ENCODE measurements around the gene TOMM40L.

TOMM40L gene

DNA sequence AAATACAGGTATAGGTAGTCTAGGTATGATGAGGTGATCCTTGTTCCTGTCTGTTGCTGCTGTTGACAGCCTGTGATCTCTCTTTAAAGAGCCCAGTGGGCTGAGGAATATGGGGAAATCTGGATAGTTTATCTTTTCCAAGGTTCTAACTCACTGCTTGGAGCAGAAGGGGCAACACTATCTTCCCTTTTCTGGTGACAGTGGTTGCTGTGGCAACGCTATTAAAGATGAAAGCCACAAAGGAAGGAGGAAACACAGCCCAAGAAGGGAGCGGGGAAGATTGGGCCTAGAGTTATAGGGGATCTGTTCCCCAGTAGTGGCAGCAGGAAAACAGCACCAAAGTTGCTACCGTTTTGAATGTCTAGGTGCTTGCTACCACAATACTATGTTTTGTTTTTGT is 41.5 kb downstream of the TOMM40L start:
- H3K4me2 ChIP-seq = no peak overlapping the region
- no peak overlapping the region for H3K4me3 ChIP-seq (IDR thresholded peaks at IDR 0.05; ENCODE audit: insufficient read depth, low read depth, low read length)
- no peaks in the 10 kb centered on the region for H3K36me3 ChIP-seq (ENCODE audit: insufficient read depth)
- no peaks in the 10 kb centered on the region for H3K79me2 ChIP-seq (ENCODE audit: insufficient read depth, low read depth)
- H3K27ac ChIP-seq = no peak overlapping the region
- no peaks in the 10 kb centered on the region for H3K27me3 ChIP-seq (ENCODE audit: insufficient read depth, low read depth)
- no peak overlapping the region for H3K9ac ChIP-seq
- no peak for TF ChIP-seq CTCF (conservative IDR thresholded peaks at IDR 0.05; ENCODE audit: low read depth, low read length)
- H2AFZ ChIP-seq (ENCODE audit: low read depth) = no peak overlapping the region
- no peaks in the 10 kb centered on the region for H3K4me1 ChIP-seq (ENCODE audit: low read depth, poor library complexity, severe bottlenecking)
- H4K20me1 ChIP-seq (ENCODE audit: insufficient read depth) = no peaks in the 10 kb centered on the region

DNA sequence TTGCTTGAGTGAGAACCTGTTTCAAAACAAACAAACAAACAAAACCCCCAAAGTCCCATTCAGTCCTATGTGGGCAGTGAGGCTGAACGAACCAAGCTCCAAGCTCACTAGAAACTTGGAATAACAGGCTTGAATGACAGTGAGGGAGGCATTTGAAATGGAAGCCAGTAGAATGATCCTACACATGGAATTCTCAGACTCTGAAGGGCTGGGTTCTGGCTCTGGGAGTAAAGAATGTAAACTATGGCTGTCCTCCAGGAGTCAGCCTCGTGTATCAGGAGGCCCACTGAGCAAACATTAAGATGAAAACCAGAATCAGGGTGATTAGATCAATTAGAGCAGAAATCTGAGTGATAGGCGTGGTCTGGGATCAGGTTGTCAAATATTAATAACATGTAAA is 47.5 kb downstream of the TOMM40L start:
- Histone ChIP-seq H3K4me3 (IDR thresholded peaks at IDR 0.05; ENCODE audit: insufficient read depth, low read depth, low read length) (no peak overlapping the region), H3K9ac (no peak overlapping the region), H3K27me3 (ENCODE audit: insufficient read depth, low read depth) (no peaks in the 10 kb centered on the region), H4K20me1 (ENCODE audit: insufficient read depth) (no peaks in the 10 kb centered on the region), H3K27ac (no peak overlapping the region), H2AFZ (ENCODE audit: low read depth) (no peak overlapping the region), H3K36me3 (ENCODE audit: insufficient read depth) (no peaks in the 10 kb centered on the region), H3K4me2 (no peak overlapping the region), H3K79me2 (ENCODE audit: insufficient read depth, low read depth) (no peaks in the 10 kb centered on the region), H3K4me1 (ENCODE audit: low read depth, poor library complexity, severe bottlenecking) (no peaks in the 10 kb centered on the region)
- no peak for TF ChIP-seq CTCF (conservative IDR thresholded peaks at IDR 0.05; ENCODE audit: low read depth, low read length)

DNA sequence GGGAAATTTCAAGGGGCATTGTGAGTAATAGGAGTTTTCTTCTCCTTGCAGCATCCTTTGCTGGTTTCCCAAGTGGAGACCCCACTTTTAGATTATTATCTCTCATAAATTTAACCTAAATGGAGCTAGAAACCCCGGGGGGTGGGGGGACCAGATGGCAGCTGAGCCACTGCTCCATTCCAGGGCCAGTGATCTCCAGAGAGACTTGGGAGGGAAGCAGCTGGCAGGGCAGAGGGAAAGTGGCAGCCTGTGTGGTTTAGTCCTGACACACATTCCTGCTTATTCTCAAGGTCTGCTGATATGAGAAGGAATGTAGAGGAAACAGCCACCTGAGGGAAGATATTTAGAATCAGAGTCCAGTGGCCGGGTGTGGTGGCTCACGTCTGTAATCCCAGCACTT is 49.0 kb downstream of the TOMM40L start:
- Histone ChIP-seq H3K27me3 (ENCODE audit: insufficient read depth, low read depth) (no peaks in the 10 kb centered on the region), H3K4me1 (ENCODE audit: low read depth, poor library complexity, severe bottlenecking) (no peaks in the 10 kb centered on the region), H3K79me2 (ENCODE audit: insufficient read depth, low read depth) (no peaks in the 10 kb centered on the region), H3K27ac (no peak overlapping the region), H3K4me3 (IDR thresholded peaks at IDR 0.05; ENCODE audit: insufficient read depth, low read depth, low read length) (no peak overlapping the region), H3K9ac (no peak overlapping the region), H4K20me1 (ENCODE audit: insufficient read depth) (no peaks in the 10 kb centered on the region), H3K36me3 (ENCODE audit: insufficient read depth) (no peaks in the 10 kb centered on the region), H2AFZ (ENCODE audit: low read depth) (no peak overlapping the region), H3K4me2 (no peak overlapping the region)
- no peak for TF ChIP-seq CTCF (conservative IDR thresholded peaks at IDR 0.05; ENCODE audit: low read depth, low read length)

Measured in KMS-11 (cell line).